Transverse colon (tissue), 4 donors: ENCODE measurements around the gene RBFOX2.

Experiments
- CTCF ChIP-seq, 5 experiments: fragments of 200-600 bp in 3 of 5; fragments of 450-650 bp in 2 of 5; sonication (generic) in 3 of 5; IDR thresholded peaks; 1 replicate in 2 of 5; 2 replicates in 3 of 5; pipeline ENCODE4 v1.5.1; 2016 to 2017; ENCODE audit warnings: antibody characterized with exemption in 5 of 5, inconsistent platforms in 3 of 5, mild to moderate bottlenecking in 2 of 5, moderate library complexity in 1 of 5
- POLR2A ChIP-seq: fragments of 450-650 bp; IDR thresholded peaks from one replicate; pipeline ENCODE4 v1.6.1; 2016; ENCODE audit warnings: antibody characterized with exemption, mild to moderate bottlenecking, moderate library complexity
- POLR2AphosphoS5 ChIP-seq, 3 donors: sonication (generic); formaldehyde crosslinking; IDR thresholded peaks; one replicate each; pipeline ENCODE4 v1.6.1; 2016; ENCODE audit warnings: antibody characterized with exemption in 3 of 3

GRCh38 chr22:35711336-35711735, 317.3 kb downstream of the RBFOX2 start:
- TF ChIP-seq POLR2A (no peak), CTCF (IDR thresholded peaks at IDR 0.05) (no peak), POLR2AphosphoS5 (IDR thresholded peaks at IDR 0.05) (no peak)
